Measurements from ENCODE around the gene CHD1L. TPM values are rescaled to one million over a fixed set of nuclear protein-coding genes. Genes with fewer than 3 reads are reported as not detected.

The CHD1L gene
- total and polyA plus RNA-seq, 2 of the 13 experiments (the other 11 are each of a cell fraction or from before 2014, with no cell fraction given): 74.3 to 111 TPM

- TF ChIP-seq HNF1A (IDR thresholded peaks at IDR 0.05; ENCODE audit: low read depth) (no peak), HNF1A (CRISPR knock-in tag; IDR thresholded peaks at IDR 0.05; ENCODE audit: borderline replicate concordance) (0 out of 2 replicates have a peak, but pooled peaks have one; percentile 3), ZBTB38 (CRISPR knock-in tag; IDR thresholded peaks at IDR 0.05) (peak; percentile 86), ZNF652 (CRISPR knock-in tag; IDR thresholded peaks at IDR 0.05; ENCODE audit: borderline replicate concordance, low read depth) (peak; percentile 47; the same call in 1 of the 2 replicates), XRCC5 (optimal IDR thresholded peaks at IDR 0.05; ENCODE audit: low read length) (peak; percentile 31), SIN3A (IDR thresholded peaks at IDR 0.05; ENCODE audit: borderline replicate concordance, low read depth, low read length) (peak; percentile 48; the same call in 1 of the 2 replicates), TEAD3 (CRISPR knock-in tag; optimal IDR thresholded peaks at IDR 0.05; ENCODE audit: borderline replicate concordance) (peak; percentile 3), ATF6 (CRISPR knock-in tag; conservative IDR thresholded peaks at IDR 0.05) (no peak), POLR2G (IDR thresholded peaks at IDR 0.05; ENCODE audit: low read depth, low read length) (peak; percentile 70)
These were observed 18.5 kb upstream of the CHD1L start (continued) for GRCh38 chr1:147223740-147224615.
